ENCODE measurements around the gene LDLRAD4.

LDLRAD4 gene

GRCh38 chr18:13273800-13274199, 55.2 kb downstream of the LDLRAD4 start:
- TF ChIP-seq FOXA1 (IDR thresholded peaks at IDR 0.05), result no peak
- no peak for TF ChIP-seq ARNT (IDR thresholded peaks at IDR 0.05)
- TF ChIP-seq L3MBTL2 (conservative IDR thresholded peaks at IDR 0.05), result no peak
- no peak for TF ChIP-seq FOXM1 (IDR thresholded peaks at IDR 0.05; ENCODE audit: borderline replicate concordance)
- no peak for TF ChIP-seq LEF1 (IDR thresholded peaks at IDR 0.05; ENCODE audit: borderline replicate concordance)
- no peak for TF ChIP-seq FOXK2 (IDR thresholded peaks at IDR 0.05)
- no peak for TF ChIP-seq SP1 (IDR thresholded peaks at IDR 0.05)
- TF ChIP-seq CTBP1 (IDR thresholded peaks at IDR 0.05; ENCODE audit: borderline replicate concordance), result no peak
- TF ChIP-seq ZNF384 (IDR thresholded peaks at IDR 0.05), result no peak
- no peak for TF ChIP-seq PKNOX1 (IDR thresholded peaks at IDR 0.05)
- TF ChIP-seq SUZ12 (IDR thresholded peaks at IDR 0.05), result no peak
- CTCF ChIA-PET, result interaction anchor here (0.6 kb wide), 1 partner anchor 264 kb away, joined by 3 read pairs; no protein-coding TSS in a partner anchor
- DNase-seq (ENCODE audit: extremely low spot score), result no peak

GRCh38 chr18:13275075-13275474, 56.5 kb downstream of the LDLRAD4 start:
- TF ChIP-seq ZNF384 (IDR thresholded peaks at IDR 0.05) (no peak), ARNT (IDR thresholded peaks at IDR 0.05) (no peak)
- DNase-seq (ENCODE audit: extremely low spot score), result no peak
- ChIA-PET POLR2A (no interaction called here), CTCF (interaction anchor here (0.6 kb wide), 1 partner anchor 43 kb away, joined by 7 read pairs; no protein-coding TSS in a partner anchor)

More at GRCh38 chr18:13273800-13274199, 55.2 kb downstream of the LDLRAD4 start:
- POLR2A ChIA-PET, result no interaction called here

GRCh38 chr18:13276530-13277520, 58.3 kb downstream of the LDLRAD4 start:
- TF ChIP-seq SUZ12 (IDR thresholded peaks at IDR 0.05) (no peak), TARDBP (IDR thresholded peaks at IDR 0.05) (no peak), FOXM1 (IDR thresholded peaks at IDR 0.05; ENCODE audit: borderline replicate concordance) (no peak), HDGF (IDR thresholded peaks at IDR 0.05; ENCODE audit: borderline replicate concordance) (no peak), SP1 (IDR thresholded peaks at IDR 0.05) (no peak)
- ChIA-PET POLR2A (no interaction called here), CTCF (no interaction called here)
- DNase-seq (ENCODE audit: extremely low spot score), result no peak

- DNase-seq (ENCODE audit: extremely low spot score), result no peak
- CTCF ChIA-PET, result no interaction called here
- POLR2A ChIA-PET, result no interaction called here
- TF ChIP-seq LEF1 (IDR thresholded peaks at IDR 0.05; ENCODE audit: borderline replicate concordance) (no peak), L3MBTL2 (conservative IDR thresholded peaks at IDR 0.05) (no peak), FOXM1 (IDR thresholded peaks at IDR 0.05; ENCODE audit: borderline replicate concordance) (no peak), BHLHE40 (IDR thresholded peaks at IDR 0.05; ENCODE audit: borderline replicate concordance) (no peak), FOXA1 (IDR thresholded peaks at IDR 0.05) (no peak), HDGF (IDR thresholded peaks at IDR 0.05; ENCODE audit: borderline replicate concordance) (no peak), NFRKB (IDR thresholded peaks at IDR 0.05) (no peak), SUZ12 (IDR thresholded peaks at IDR 0.05) (no peak), PKNOX1 (IDR thresholded peaks at IDR 0.05) (no peak), FOXK2 (IDR thresholded peaks at IDR 0.05) (no peak), TARDBP (IDR thresholded peaks at IDR 0.05) (no peak), ELF4 (IDR thresholded peaks at IDR 0.05) (no peak), CTBP1 (IDR thresholded peaks at IDR 0.05; ENCODE audit: borderline replicate concordance) (no peak), ARNT (IDR thresholded peaks at IDR 0.05) (no peak), SP1 (IDR thresholded peaks at IDR 0.05) (no peak), ZNF384 (IDR thresholded peaks at IDR 0.05) (no peak)
Observed at GRCh38 chr18:13278062-13278630, 59.6 kb downstream of the LDLRAD4 start.

GRCh38 chr18:13279181-13280069, 60.9 kb downstream of the LDLRAD4 start:
- TF ChIP-seq SP1 (IDR thresholded peaks at IDR 0.05), result no peak
- CTCF ChIA-PET, result no interaction called here

GRCh38 chr18:13280070-13280795, 61.7 kb downstream of the LDLRAD4 start:
- no peak for DNase-seq (ENCODE audit: extremely low spot score)
- TF ChIP-seq L3MBTL2 (conservative IDR thresholded peaks at IDR 0.05) (no peak), FOXM1 (IDR thresholded peaks at IDR 0.05; ENCODE audit: borderline replicate concordance) (no peak)
- ChIA-PET POLR2A (no interaction called here), CTCF (no interaction called here)

More at GRCh38 chr18:13279181-13280069, 60.9 kb downstream of the LDLRAD4 start:
- POLR2A ChIA-PET, result no interaction called here
- DNase-seq (ENCODE audit: extremely low spot score), result no peak

All from HEK293T (cell line).